GM18511 (cell line): ENCODE data around the gene COPG1.

Experiments used
- ATAC-seq: cut with Tn5 transposase; IDR thresholded peaks from one replicate; pipeline ENCODE4 v1.9.1; 2021; ENCODE audit warnings: mild to moderate bottlenecking, moderate library complexity; ENCODE audit not compliant: unreplicated experiment

COPG1 gene

DNA sequence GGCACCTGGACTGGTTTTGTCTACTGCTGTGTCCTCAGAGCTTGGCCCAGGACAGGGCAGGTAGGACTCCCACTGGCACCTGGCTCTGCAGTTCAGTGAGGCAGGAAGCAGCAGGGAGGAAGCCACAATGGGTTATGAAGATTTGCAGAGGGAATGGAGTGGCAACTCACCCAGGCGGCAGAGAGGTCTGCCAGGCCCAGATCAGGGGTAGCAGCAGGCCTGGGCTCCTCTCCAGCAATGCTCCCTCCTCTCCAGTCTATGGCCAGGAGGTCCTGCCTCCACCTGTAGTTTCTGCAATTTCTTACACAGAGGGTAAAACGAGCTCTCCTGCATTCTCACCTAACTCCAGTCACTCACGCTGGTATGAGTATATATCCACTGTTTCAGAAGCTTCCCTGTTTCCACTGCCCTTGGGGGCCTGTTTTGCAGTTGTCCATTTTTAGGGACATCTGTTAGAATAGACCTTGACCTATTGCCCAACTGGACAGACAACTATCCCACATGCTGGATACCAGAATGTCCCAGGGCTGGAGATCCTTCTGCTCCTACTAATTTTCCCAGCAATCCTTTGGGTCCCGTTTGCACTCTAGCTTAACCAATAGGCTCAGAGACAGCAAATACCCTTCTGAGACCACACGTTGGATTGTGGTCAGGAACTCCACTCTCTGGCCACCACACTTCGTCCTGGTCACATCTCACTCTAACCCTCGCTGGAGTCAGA is 64.4 kb downstream of the COPG1 start:
- no peak for ATAC-seq

DNA sequence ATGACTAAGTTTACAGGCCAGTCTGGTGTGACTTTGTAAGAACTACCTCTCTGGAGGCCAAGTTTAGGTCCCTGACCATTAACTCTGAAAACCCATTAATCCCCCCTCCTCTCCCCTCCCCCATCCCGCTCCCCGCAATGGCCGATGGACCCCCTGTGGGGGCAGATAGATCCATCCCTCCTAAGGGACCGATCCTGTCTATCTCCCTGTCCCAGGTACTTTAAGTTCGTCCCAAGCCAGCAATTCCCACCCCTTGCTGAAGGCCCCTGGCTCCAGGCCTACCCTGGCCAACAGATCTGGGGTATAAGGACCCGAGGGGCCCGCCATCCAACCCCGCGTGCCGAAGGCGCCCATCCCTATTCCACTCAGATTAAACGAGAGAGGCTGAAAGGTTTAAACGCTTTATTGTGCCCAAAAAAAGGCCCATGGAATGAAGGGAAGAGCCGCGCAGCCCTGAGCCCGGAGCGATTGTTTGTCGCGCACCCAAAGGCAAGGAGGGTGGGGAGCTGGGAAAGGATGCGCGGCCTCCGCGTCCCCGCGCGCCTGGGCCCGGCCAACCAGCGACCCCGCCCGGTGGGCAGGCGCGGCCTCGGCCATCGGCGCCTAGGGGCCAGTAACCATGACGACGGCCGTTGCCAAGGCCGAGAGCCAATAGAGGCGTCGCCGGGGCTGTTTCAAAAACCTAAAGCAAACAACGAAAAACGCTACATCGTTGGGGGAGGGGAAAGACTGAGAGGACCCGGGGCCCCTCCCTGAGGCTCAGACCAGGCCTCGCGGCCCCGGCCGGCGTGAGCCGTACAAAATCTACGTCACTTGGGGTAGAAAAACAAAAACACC is 65.2 kb downstream of the COPG1 start:
- ATAC-seq = no peak

DNA sequence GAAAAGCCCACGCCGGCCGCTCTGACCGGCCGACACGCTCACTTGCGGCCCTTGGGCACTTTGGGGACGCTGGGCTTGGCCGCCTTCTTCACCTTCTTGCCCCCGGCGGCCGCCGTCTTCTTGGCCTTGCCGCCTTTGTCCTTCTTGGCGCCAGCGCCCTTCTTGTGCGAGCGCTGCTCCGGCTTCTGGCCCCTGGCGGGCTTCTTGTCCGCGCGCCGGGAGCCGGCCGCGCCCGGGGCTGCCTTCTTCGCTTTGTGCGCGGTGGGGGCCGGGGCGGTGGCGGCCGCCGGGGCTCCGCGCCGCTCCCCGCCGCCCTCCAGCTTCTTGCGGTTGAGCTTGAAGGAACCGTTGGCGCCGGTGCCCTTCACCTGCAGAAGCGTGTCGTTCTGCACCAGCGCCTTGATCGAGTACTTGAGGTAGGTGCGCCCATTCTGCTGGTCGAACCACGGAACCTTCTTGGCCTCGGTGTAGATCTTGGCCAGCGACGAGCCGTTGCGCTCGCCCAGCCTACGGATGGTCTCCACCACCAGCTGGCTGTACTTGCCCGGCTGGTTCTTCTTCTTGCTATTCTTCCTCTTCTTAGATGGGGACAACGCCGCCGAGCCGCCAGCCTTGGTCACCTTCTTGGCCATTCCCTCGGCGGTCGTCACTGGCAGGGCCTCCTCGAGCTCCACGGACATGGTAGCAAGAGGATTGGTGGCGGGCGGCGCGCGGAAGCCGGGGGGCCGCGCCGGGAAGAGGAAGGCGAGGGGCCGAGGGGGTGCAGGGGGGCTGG is 66.0 kb downstream of the COPG1 start:
- no peak for ATAC-seq

DNA sequence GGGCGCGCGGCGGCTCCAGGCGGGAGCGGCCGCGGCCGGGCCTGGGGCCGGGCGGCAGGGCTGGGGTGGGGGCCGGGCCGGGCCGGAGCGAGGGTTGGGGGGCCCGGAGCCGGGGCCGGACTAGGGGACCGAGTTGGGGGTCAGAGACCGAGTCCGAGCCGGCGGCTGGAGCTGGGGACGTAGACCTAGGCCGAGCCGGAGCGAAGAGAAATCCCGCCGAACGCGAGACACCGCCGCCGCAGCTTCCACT is 66.5 kb downstream of the COPG1 start:
- ATAC-seq = no peak

DNA sequence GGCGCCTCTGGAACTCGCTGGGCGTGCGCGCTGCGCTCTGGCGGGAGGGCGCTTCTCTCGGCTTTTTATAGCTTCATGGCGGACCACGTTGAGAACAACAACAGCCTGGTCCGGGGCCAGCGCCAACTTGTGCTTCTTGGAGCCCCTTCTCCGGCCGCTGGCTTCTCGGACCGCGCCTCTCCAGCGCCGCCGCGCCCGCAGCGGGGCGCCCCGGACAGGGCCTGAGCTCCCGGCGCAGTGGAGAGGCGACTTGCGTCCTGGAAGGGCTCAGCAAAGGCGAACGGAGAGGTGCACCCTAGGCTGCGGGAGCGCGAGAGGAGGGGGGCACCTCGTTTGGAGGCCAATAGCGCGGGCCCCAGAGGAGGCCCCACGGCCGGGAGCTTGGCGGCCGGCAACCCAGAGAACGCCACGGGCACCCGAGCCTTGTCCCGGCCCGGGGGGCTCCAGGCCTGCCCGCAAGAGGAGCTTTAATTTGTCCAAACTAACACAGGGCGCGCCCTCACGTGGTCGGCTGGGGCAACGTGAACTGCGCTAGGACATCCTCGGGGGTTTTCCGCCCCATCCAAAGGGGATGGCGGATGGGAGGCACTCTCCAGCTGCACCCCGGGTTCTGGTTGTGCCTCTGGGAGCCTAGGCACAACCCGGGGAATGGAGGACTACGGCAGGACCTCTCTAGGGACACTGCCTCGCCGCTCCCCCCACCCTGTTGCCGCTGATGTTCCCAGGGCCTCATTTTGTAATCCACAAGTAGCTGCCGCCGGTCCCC is 67.0 kb downstream of the COPG1 start:
- peak; percentile 48 for ATAC-seq

DNA sequence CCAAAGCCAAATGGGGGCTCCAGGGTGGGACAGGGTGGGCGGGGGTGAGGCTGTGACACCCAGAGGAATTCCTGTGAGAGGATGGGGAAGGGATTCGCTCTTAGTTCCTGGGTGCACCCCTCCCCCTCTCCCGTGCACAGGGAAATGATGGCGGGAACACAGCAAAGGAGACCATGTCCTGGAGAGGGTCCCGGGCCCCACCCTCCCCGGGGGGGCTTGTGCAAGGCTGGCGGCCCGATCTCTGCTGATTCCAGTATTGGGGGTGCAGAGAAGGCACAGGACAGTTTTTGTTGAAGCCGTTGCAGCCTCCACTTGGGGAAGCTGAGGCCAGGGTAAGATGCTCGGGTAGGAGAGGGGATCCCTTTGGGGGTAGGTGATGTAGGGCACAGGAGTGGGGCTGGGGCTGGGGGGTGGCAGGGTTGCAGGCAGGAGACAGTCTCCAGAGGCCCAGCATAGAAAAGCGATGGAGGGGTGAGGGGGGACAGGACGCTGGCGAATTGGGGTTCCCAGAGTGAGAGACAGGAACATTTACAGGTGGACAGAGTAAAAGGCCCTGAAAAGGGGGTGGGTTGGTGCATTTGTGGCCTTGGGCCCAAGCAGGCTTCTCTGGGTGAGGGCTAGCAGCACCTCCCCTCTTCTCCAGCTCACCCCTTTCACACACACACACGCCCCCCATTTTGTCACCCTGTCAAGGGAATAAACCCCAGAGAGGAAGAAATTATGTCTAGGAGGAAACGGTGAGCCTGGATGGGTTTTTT is 67.8 kb downstream of the COPG1 start:
- no peak for ATAC-seq

DNA sequence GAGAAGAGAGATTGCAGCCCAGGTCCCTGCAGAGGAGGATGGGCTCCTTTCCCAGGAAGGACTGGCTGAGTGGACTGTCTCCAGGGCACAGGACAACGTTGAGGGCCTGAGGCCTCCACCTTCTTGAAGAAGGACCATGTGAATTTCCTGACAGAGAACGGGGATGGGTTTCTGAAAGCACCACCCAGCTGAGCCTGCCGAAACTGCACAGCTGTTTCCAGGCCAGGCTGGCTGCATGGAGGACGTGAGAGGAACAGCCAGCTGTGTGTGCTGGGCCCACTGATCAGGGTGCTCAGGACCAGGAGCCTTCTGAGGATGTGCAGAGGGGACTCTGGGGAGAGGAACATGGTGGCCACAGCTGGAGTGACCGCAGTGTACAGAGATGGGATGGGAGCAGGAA is 68.4 kb downstream of the COPG1 start:
- ATAC-seq = no peak

DNA sequence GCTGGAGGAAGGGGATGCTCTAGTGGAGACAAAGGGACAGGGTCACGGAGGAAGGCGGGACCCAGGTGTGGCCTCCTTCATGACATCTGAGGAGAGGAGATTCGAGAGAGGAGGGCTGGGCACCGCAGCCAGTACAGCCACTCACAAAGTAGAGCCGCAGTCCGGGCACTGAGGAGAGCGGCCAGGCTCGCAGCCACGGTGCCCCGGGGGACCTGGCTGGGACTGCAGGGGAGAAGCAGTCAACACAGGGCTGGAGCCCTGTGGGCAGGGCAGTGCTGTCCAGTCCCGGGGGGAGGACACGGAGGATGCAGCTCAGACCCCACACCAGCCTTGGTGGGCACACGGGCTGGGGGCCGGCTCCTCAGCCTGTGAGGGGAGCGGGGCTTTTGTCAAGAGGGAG is 69.5 kb downstream of the COPG1 start:
- no peak for ATAC-seq

DNA sequence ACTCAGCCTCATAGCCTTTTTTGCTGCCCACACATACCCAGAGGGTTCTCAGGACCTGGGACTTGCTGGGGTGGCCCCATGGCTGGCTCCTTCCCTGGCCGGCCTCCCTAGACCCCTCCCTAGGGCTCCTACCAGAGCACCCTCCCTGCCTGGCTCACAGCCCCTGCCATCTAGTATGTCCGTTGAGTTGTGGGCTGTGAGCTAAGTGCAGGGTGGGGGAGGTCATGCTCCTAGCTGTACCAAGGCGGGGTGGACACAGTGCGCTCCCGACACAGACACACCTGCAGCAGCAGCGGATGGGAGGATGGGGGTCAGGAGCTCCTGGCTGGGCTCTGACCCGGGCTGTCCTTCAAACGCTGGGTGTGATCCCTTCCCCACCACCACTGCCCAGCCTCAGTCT is 70.9 kb downstream of the COPG1 start:
- ATAC-seq = no peak

DNA sequence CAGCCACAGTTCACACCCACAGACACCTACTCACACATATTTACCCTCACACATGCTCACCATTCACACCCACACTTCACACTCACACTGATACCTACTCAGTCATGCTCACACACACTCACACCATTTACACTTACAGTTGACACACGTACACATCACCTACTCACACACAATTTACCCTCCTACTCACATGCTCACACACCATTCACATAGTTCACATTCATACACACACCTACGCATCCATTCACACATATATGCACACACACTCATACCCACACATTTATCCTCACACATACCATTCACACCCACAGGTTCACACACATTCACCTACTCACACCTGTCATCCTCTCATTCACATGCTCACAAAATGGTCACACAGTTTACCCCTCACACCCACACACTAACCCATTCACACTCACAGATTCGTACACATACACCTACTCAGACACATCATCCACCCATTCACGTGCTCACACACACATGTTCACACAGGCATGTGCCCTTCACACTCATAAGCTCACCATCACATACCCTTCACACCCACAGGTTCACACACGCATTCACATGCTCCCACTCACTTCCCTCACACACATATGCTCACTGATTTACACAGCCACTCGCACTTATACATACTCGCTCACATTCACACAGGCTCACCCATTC is 71.5 kb downstream of the COPG1 start:
- no peak for ATAC-seq

DNA sequence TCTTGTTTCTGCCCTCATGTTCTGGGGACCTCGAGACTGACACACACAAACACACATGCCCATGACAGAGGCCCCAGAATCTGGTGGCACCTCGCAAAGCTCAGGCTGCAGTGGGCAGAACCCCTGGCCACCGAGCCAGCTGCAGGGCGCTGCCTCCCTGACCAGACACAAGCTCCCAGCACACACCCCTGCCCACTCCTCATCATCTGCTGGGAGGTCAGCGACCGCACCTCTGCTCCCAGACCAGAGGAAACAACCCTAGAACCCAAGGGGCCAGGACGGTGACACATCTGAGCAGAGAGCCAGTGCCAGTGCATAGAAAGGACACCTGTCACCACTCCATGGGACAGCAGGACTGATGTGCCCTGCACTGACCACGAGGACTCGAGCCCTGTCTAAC is 72.5 kb downstream of the COPG1 start:
- no peak for ATAC-seq

DNA sequence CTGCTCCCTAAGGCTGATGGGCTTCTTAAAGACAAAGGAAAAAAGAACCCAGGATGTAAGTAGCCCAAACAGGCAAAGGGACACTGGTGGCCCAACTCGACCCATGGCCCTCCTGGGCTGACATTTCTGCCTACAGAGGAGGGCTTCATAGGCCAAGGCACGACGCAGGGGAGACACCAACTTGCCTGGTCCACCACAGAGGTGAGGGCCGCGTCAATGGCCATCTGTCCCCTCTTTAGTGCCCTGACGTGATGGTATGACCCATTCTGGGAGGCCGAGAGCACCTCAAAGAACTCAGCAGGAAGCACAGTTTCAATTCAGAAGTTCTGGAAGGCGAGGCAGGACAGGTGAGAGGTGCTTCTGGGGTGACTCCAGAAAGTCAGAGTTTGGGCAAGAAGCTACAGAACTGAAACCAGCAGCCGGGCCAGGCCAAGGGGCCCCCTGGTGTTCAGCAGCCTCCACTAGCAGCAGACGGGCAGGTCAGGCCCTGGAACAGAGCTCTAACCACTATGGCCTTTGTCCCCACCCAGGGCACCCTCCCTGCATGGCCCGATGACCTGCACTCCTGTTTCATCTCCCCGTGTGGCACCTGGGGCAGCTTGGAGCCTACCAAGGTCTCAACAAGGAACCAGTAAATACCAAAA is 74.4 kb downstream of the COPG1 start:
- ATAC-seq = peak; percentile 63

DNA sequence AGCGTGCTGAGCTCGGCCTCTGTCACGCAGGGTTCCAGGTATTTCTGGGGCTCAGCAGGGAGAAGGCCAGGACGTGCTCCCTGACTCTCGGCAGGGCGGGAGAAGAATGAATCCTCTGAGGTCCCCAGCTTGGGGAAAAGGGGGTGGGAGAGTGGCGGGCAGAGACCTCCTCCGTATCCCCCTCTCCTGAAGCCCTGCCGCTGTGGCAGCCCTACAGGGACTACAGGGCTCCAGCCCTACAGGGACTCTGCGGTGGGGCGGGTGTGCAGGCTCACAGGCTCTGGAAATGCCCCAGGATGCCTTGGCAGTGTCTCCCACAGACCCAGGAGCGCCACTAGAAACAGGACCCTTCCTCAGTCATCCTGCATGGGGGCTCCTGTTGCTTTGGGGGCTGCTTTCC is 75.4 kb downstream of the COPG1 start:
- no peak for ATAC-seq

DNA sequence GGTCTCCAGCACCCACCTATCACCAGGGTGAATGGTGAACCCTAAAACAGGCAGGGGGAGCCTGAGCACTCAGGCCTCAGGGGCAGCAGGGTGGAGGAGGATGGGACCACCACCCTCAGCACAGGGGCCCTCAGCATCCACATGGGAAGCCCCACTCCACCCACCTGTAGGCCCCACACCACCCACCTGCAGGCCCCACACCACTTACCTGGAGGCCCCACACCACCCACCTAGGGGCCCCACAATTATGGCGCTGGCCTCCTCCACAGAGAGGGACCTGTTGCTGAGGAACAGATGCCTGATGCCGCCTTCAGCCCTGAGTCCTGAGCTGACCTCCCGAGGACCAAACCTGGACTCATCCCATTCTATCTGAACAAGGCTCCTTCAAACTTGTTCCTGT is 76.0 kb downstream of the COPG1 start:
- no peak for ATAC-seq

DNA sequence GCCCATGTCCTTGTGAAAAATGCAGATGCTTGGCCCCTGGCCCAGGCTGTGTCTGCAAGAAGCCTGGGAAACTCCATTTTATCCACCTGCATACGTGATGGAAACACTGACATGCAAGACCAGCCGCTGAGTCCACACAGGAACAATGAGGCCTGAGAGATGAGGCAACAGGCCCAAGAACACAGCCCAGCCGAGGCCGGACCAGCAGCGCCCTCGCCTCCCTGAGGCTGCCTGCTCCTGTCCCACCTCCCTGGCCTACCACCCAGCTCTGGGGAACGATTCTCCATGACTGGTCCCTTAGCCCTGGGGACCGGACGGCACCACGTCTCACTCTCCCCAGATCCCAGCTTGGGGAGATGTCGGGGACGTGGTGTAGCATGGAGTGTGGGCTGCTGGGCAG is 76.7 kb downstream of the COPG1 start:
- no peak for ATAC-seq

DNA sequence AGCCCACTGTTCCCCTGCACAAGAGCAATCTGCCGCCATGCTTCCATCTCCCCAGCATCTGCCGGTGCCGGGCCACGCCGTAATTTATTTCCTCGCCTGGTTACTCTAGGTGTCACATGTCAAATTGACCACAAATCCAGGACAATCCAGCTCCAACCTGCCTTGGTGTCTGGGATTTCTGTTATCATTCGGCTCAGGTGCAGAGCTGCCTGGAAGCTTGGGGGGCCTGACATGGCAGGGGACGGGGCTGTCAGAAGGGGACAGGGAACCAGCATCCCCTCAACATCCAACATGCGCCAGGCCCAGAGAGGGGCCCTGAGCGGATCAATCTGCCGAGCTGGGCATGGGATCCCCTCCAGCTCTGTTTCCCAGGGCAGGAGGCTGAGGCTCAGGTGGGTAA is 77.2 kb downstream of the COPG1 start:
- no peak for ATAC-seq
